Omental fat pad (tissue), 4 donors: ENCODE data around the gene TRAF6. TPM values are rescaled to one million over a fixed set of nuclear protein-coding genes. Genes with fewer than 3 reads are reported as not detected.

Source experiments
- ATAC-seq: fragments of 150-250 bp; one replicate; pipeline ENCODE4 v1.9.1; 2016; ENCODE audit warnings: mild to moderate bottlenecking, moderate library complexity; ENCODE audit not compliant: low FRiP score
- DNase-seq: peaks from one replicate; pipeline ENCODE4 v3.0.0-alpha.2; 2019; ENCODE audit warnings: low spot score
- CTCF ChIP-seq, 3 donors: fragments of 450-650 bp; IDR thresholded peaks; one replicate each; pipeline ENCODE4 v1.5.1; 2016 to 2017; ENCODE audit warnings: antibody characterized with exemption in 3 of 3, mild to moderate bottlenecking in 3 of 3, moderate library complexity in 2 of 3
- total RNA-seq, 4 donors: library from RNA; depleted of rRNA; stranded (reverse); fragments of >200 nt; gene quantifications; one replicate each; pipeline ENCODE4 v1.1.0, GENCODE V29; 2016

TRAF6 gene
- total RNA-seq, 4 donors from 2014 or later = 10.1 to 17.5 (median 13.9) TPM

- DNase-seq (no peak), ATAC-seq (no peak)
- TF ChIP-seq CTCF (IDR thresholded peaks at IDR 0.05) = no peak
These were observed 42.2 kb downstream of the TRAF6 start for GRCh38 chr11:36467916-36468315.

DNA sequence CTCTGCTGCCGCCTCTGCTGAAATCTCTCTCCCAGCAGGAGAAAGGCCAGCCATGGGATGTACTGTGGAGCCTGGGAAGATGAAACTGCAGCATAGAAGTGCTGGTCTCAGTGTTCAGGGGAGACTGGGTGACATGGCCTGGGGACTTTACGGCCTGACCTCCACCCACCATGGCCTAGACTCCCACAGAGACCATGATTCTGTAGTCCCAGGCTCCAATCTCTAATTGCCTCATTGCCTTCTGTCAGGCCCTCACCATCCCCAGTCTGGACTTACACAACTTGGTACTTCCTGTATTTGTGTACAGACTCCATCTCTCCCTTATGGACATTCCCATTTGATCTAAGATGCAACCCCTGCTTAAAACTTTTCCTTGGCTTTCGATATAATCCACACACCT, 43.1 kb downstream of the TRAF6 start:
- DNase-seq (no peak), ATAC-seq (no peak)
- TF ChIP-seq CTCF (IDR thresholded peaks at IDR 0.05) = no peak

DNA sequence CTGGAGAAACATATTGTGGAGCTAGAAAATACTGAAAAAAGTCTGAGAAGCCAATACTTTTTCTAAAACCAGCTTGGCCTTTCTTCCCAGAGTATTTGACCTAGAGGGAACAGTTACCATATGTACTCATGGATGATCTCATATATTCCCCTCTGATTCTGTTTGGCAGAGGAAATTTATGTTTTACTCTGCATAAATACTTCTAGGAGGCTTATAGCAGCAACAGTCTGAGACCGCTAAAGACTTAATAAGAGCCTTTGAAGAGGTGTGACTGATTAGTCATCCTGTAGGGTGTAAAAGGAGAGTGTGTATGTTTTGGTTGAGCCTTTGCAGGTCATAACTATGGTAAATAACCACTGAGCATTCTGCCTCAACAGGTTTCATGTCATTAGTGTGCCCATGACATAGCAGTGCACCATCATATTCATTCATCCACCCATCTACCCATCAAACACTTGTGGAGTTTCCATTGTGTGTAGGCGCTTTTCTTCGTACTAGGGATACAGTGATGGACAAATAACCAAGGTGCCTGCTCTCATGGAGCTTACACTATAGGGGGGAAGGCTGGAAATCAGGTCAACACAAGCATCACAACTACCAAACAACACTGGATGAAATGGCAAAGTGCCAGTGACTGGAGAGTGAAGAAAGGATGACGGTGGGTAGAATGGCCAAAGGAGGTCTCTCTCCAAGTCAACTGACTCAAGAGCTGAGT, 44.5 kb downstream of the TRAF6 start:
- no peak for ATAC-seq
- TF ChIP-seq CTCF (IDR thresholded peaks at IDR 0.05) = no peak
- no peak for DNase-seq

GRCh38 chr11:36464720-36465119, 45.4 kb downstream of the TRAF6 start:
- ATAC-seq (no peak), DNase-seq (no peak)
- TF ChIP-seq CTCF (IDR thresholded peaks at IDR 0.05) = no peak

DNA sequence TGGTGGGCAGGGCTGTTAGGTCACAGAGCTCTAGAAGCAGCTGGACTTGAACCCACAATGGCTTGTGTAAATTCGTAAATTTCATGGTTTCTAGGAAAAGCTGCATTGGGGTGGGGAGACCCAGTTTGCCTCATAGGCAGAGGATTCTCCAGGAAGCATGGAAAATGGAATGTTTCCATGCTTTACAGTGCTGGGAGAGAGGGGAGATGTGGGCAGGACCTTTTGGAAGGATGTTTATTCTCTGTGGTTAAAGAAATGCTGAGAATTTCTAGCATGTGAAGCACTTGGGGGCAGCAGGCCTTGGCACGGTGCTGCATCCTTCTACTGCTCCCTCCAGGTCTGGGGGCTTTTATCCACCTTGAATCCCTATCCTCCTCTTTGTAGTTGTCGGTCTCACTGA, 46.3 kb downstream of the TRAF6 start:
- DNase-seq (no peak), ATAC-seq (no peak)
- no peak for TF ChIP-seq CTCF (IDR thresholded peaks at IDR 0.05)

DNA sequence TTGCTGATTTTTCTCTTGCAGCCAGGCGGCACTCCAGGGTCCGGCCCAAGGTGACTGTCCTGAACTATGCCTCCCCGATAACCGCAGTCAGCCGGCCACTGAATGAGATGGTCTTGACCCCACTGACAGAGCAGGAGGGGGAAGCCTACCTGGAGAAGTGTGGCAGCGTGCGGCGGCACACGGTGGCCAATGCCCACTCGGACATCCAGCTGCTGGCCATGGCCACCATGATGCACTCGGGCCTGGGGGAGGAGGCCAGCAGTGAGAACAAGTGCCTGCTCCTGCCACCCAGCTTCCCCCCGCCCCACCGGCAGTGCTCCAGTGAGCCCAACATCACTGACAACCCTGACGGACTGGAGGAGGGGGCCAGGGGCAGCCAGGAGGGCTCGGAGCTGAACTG, 47.8 kb downstream of the TRAF6 start:
- no peak for ATAC-seq
- DNase-seq = no peak
- no peak for TF ChIP-seq CTCF (IDR thresholded peaks at IDR 0.05)

DNA sequence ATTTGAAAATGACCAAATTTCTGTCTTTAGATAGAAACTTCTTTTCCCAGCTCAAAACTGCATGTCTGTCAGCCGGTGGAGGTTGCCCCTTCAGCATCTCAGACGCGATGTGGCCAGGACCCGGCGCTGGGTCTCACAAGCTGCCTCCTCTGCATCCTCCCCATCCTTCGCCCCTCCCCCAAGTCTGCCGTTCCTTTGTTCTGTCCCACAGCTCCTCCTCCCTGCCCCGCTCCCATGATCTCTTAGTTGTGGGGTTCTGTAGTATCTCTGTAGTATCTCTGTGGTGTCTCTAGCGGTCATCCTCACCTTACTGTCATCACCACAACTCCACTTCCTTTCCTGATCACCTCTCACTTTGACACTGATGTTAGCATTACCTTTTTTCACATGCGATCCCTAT, 49.9 kb downstream of the TRAF6 start:
- ATAC-seq (no peak), DNase-seq (no peak)
- TF ChIP-seq CTCF (IDR thresholded peaks at IDR 0.05) = no peak
